LHCN-M2 (cell line): Measurements from ENCODE around the gene LGALS14. TPM values are rescaled to one million over a fixed set of nuclear protein-coding genes. Genes with fewer than 3 reads are reported as not detected.
"Not testable (repeated sequence)": the region's sequence is repeated elsewhere in the genome, so short reads cannot be mapped to it uniquely, and the experiment has no call there.

ENCODE experiments used
- DNase-seq: peaks from one replicate; pipeline ENCODE4 v3.0.0-alpha.2; 2012; ENCODE audit warnings: low read depth
- total RNA-seq: library from RNA; depleted of rRNA; stranded (reverse); fragments of >200 nt; gene quantifications from 2 replicates; pipeline ENCODE4 v1.2.3, GENCODE V29; 2014

LGALS14 gene
- total RNA-seq, 1 experiment from 2014 or later = not detected

- no peak for DNase-seq
These were observed 8.5 kb upstream of the LGALS14 start for GRCh38 chr19:39695759-39696158.

GRCh38 chr19:39696387-39696786 lies 7.9 kb upstream of the LGALS14 start:
- DNase-seq = peak; percentile 7

- DNase-seq = no peak
These were observed 5.7 kb upstream of the LGALS14 start for GRCh38 chr19:39698535-39698934.

- DNase-seq = no peak
These were observed 3.0 kb upstream of the LGALS14 start for GRCh38 chr19:39701291-39701690.

- DNase-seq = no peak
These were observed 1.4 kb downstream of the LGALS14 start for GRCh38 chr19:39705578-39706188.

- no peak for DNase-seq
These were observed 4.3 kb downstream of the LGALS14 start for GRCh38 chr19:39708594-39708993.

- DNase-seq = no peak
These were observed 5.0 kb downstream of the LGALS14 start for GRCh38 chr19:39709026-39709872.

GRCh38 chr19:39710333-39710890 lies 6.1 kb downstream of the LGALS14 start:
- DNase-seq = no peak

GRCh38 chr19:39720144-39720543 lies 15.9 kb downstream of the LGALS14 start:
- DNase-seq = not testable (repeated sequence)

GRCh38 chr19:39725995-39726394 lies 21.7 kb downstream of the LGALS14 start:
- no peak for DNase-seq

GRCh38 chr19:39727070-39727800 lies 23.0 kb downstream of the LGALS14 start:
- no peak for DNase-seq

- no peak for DNase-seq
These were observed 23.8 kb downstream of the LGALS14 start for GRCh38 chr19:39728040-39728439.

GRCh38 chr19:39729594-39729993 lies 25.3 kb downstream of the LGALS14 start:
- no peak for DNase-seq

- DNase-seq = no peak
These were observed 27.4 kb downstream of the LGALS14 start for GRCh38 chr19:39731685-39732084.

GRCh38 chr19:39733841-39734240 lies 29.6 kb downstream of the LGALS14 start:
- no peak for DNase-seq

- DNase-seq = no peak
These were observed 31.4 kb downstream of the LGALS14 start for GRCh38 chr19:39735688-39736087.

GRCh38 chr19:39736088-39736487 lies 31.8 kb downstream of the LGALS14 start:
- no peak for DNase-seq

GRCh38 chr19:39737351-39737750 lies 33.1 kb downstream of the LGALS14 start:
- DNase-seq = peak; percentile 1

GRCh38 chr19:39737891-39738290 lies 33.6 kb downstream of the LGALS14 start, which contains the start of gene CLC:
Gene CLC (minus strand): TSS chr19:39738029. CDS start chr19:39737952, 77 bp downstream.
- no peak for DNase-seq

GRCh38 chr19:39738814-39739213 lies 34.5 kb downstream of the LGALS14 start:
- no peak for DNase-seq

GRCh38 chr19:39740395-39740794 lies 36.1 kb downstream of the LGALS14 start:
- DNase-seq = no peak

GRCh38 chr19:39745643-39746042 lies 41.4 kb downstream of the LGALS14 start:
- no peak for DNase-seq
